Activated CD8-positive, alpha-beta T cell treated with anti-CD3 and anti-CD28 coated beads for 36 hours (primary cell): ENCODE results near the gene KMT5B. TPM values are rescaled to one million over a fixed set of nuclear protein-coding genes. Genes with fewer than 3 reads are reported as not detected.

Experiments
- ATAC-seq: fragments of 200-7000 bp; cut with Tn5 transposase; one replicate; pipeline ENCODE4 v1.10.0; 2021; ENCODE audit warnings: mild to moderate bottlenecking, moderate library complexity
- CTCF ChIA-PET: fragments of 350-600 bp; sonication (Branson Sonifier 250); formaldehyde crosslinking; loops from one replicate; lab custom pipeline; 2021; ENCODE audit warnings: antibody characterized with exemption; lab: Charles Lee
- POLR2A ChIA-PET: fragments of 350-600 bp; sonication (Branson Sonifier 250); formaldehyde crosslinking; loops from one replicate; lab custom pipeline; 2021; ENCODE audit warnings: antibody characterized with exemption; lab: Charles Lee
- DNase-seq: peaks from one replicate; pipeline ENCODE4 v3.0.0-alpha.2; 2020
- H3K27ac Mint-ChIP-seq: one replicate; pipeline ENCODE4 v1.8.0; 2021; ENCODE audit warnings: mild to moderate bottlenecking, mixed read lengths
- H3K27me3 Mint-ChIP-seq: one replicate; pipeline ENCODE4 v1.8.0; 2021; ENCODE audit warnings: mixed read lengths
- H3K36me3 Mint-ChIP-seq: one replicate; pipeline ENCODE4 v1.8.0; 2021; ENCODE audit warnings: low read depth, mixed read lengths
- H3K4me1 Mint-ChIP-seq: one replicate; pipeline ENCODE4 v1.8.0; 2021; ENCODE audit warnings: low read depth, mixed read lengths
- H3K4me3 Mint-ChIP-seq: one replicate; pipeline ENCODE4 v1.8.0; 2021; ENCODE audit warnings: mild to moderate bottlenecking, moderate library complexity, mixed read lengths
- H3K9me3 Mint-ChIP-seq: one replicate; pipeline ENCODE4 v1.8.0; 2021; ENCODE audit warnings: mixed read lengths
- CTCF ChIP-seq: fragments of 200-600 bp; IDR thresholded peaks from one replicate; pipeline ENCODE4 v1.8.0; 2022; ENCODE audit warnings: antibody characterized with exemption, mild to moderate bottlenecking
- intact Hi-C: fragments of 100-400 bp; cut with micrococcal nuclease; formaldehyde crosslinking; loops from one replicate; pipeline ENCODE4 v1.10.0; 2022
- total RNA-seq, 2 experiments: library from RNA; stranded (reverse); gene quantifications; one replicate each; pipeline ENCODE4 v1.2.3, GENCODE V29; 2021

The KMT5B gene
- total RNA-seq, 2 experiments from 2014 or later, result 16.9 to 17.9 TPM

DNA sequence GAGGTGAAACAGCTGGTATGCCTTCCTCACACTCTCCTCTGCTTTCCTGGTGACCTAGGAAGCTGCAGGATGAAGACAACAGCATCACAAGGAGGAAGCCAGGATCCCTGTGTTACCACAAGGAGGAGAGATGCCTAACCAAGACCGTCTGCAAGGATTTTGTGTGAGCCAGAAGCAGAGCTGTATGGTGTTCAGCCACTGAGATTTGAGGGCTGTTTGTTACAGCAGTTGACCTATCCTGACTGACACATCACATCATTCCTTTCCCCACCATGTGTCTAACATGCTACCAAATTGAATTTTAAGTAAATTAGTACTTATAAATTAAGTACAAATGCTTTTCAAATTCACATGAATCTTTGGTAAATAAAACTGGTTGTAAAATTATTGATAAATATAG, 83.0 kb downstream of the KMT5B start:
- CTCF ChIA-PET, result no interaction called here
- intact Hi-C loops, result no loop called here

DNA sequence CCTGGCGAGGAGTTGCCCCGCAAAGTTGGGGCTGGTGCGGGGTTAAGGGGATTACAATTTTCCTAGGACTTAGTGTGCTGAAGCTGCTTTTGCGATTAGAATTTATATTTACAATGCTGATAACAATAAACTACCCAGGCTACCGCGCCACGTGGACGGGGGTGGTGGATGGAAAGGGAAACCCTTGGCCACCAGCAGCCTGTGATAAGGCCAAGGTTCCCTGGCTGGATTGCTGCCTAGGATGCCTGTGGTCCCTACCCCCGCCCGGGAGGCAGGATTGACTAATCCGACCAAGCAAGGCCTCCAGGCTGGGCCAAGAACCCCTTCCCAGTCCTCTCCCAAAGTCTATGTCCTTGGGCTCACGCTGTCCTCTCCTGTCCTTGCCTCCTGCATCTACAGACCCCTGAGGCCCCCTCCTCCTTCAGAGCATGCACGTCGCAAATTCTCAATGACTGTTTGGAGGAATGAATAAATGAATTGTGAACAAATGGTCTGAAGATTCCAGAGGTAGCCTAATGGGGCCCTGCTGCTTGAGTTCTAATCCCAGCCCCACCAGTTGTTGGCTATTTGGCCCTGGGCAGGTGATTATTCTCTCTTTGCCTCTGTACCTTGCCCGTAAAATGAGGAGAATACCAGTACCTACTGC, 84.3 kb downstream of the KMT5B start:
- Mint-ChIP-seq H3K4me3 (no peak overlapping the region), H3K4me1 (peaks cover 5% of the 10 kb centered on the region), H3K27me3 (peaks cover 14% of the 10 kb centered on the region), H3K27ac (no peak overlapping the region), H3K36me3 (peaks cover 2% of the 10 kb centered on the region), H3K9me3 (peaks cover 8% of the 10 kb centered on the region)
- no peak for DNase-seq
- intact Hi-C loops, result no loop called here
- POLR2A ChIA-PET, result no interaction called here
- no peak for TF ChIP-seq CTCF
- CTCF ChIA-PET, result no interaction called here
- no peak for ATAC-seq

More for the DNA sequence above, 83.0 kb downstream of the KMT5B start:
- no peak overlapping the region for H3K4me3 Mint-ChIP-seq
- DNase-seq (no peak), ATAC-seq (no peak)
- H3K27me3 Mint-ChIP-seq, result peaks cover 14% of the 10 kb centered on the region
- peaks cover 5% of the 10 kb centered on the region for H3K4me1 Mint-ChIP-seq
- no peak for TF ChIP-seq CTCF
- peaks cover 10% of the 10 kb centered on the region for H3K9me3 Mint-ChIP-seq
- POLR2A ChIA-PET, result no interaction called here
- H3K27ac Mint-ChIP-seq, result no peak overlapping the region
- peaks cover 4% of the 10 kb centered on the region for H3K36me3 Mint-ChIP-seq

GRCh38 chr11:68127714-68128681, 85.1 kb downstream of the KMT5B start:
- H3K27ac Mint-ChIP-seq, result no peak overlapping the region
- peaks cover 14% of the 10 kb centered on the region for H3K27me3 Mint-ChIP-seq
- H3K9me3 Mint-ChIP-seq, result peaks cover 7% of the 10 kb centered on the region
- H3K36me3 Mint-ChIP-seq, result peaks cover 2% of the 10 kb centered on the region
- no peak for TF ChIP-seq CTCF
- H3K4me1 Mint-ChIP-seq, result peaks cover 5% of the 10 kb centered on the region
- ChIA-PET POLR2A (interaction anchor here (1.1 kb wide), 1 partner anchor 10 kb away, joined by 6 read pairs; no protein-coding TSS in a partner anchor), CTCF (no interaction called here)
- DNase-seq (no peak), ATAC-seq (no peak)
- no peak overlapping the region for H3K4me3 Mint-ChIP-seq
- intact Hi-C loops, result no loop called here

DNA sequence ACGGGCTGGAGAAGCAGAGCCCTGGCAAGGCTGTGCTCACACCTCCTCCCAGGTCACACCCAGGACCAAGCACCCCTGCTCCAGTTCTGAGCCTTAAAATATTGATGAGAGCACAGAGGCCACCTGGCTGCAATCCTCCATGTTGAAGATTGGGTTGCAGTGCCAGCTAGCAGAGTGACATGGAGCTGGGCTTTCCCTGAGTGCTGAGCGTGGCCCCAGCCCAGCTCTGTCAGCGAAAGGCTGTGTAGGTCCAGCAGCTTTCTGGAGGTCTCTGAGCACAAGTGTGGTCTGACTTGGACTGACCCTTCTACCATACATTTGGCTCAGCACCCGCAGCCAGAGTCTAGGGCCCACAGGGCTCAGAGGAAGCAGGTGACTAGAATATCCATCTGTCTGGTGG, 87.9 kb downstream of the KMT5B start:
- DNase-seq (no peak), ATAC-seq (no peak)
- intact Hi-C loops, result no loop called here
- Mint-ChIP-seq H3K27ac (no peak overlapping the region), H3K4me3 (no peak overlapping the region), H3K4me1 (peaks cover 11% of the 10 kb centered on the region), H3K9me3 (no peaks in the 10 kb centered on the region), H3K36me3 (peaks cover 1% of the 10 kb centered on the region), H3K27me3 (peaks cover 14% of the 10 kb centered on the region)
- ChIA-PET CTCF (no interaction called here), POLR2A (no interaction called here)
- TF ChIP-seq CTCF, result no peak
